NCI-H2227 (cell line): ENCODE measurements around the gene PIGM.

ENCODE experiments used
- DNase-seq: peaks from one replicate; lab custom pipeline; 2025; ENCODE audit not compliant: unreplicated experiment; lab: John Stamatoyannopoulos, UW

The PIGM gene

GRCh38 chr1:160022330-160023310 lies 9.2 kb downstream of the PIGM start:
- DNase-seq = peak; percentile 65

GRCh38 chr1:160021376-160022074 lies 10.3 kb downstream of the PIGM start:
- DNase-seq = no peak

- DNase-seq = no peak
Measured at GRCh38 chr1:160020196-160020595, 11.6 kb downstream of the PIGM start.

- DNase-seq = no peak
Measured at GRCh38 chr1:160018900-160019299, 12.9 kb downstream of the PIGM start.

GRCh38 chr1:160018347-160018746 lies 13.4 kb downstream of the PIGM start:
- no peak for DNase-seq

- no peak for DNase-seq
Measured at GRCh38 chr1:160017592-160017991, 14.2 kb downstream of the PIGM start.

GRCh38 chr1:160011781-160012180 lies 20.0 kb downstream of the PIGM start:
- no peak for DNase-seq

GRCh38 chr1:160009801-160010200 lies 22.0 kb downstream of the PIGM start:
- DNase-seq = no peak

GRCh38 chr1:160009081-160009480 lies 22.7 kb downstream of the PIGM start:
- DNase-seq = no peak

GRCh38 chr1:160007577-160008200 lies 24.1 kb downstream of the PIGM start:
- DNase-seq = peak; percentile 72

- peak; percentile 79 for DNase-seq
Measured at GRCh38 chr1:160006312-160006940, 25.4 kb downstream of the PIGM start.

- DNase-seq = no peak
Measured at GRCh38 chr1:160005070-160005469, 26.7 kb downstream of the PIGM start.

GRCh38 chr1:160004425-160004824 lies 27.4 kb downstream of the PIGM start:
- DNase-seq = no peak

- no peak for DNase-seq
Measured at GRCh38 chr1:160004001-160004400, 27.8 kb downstream of the PIGM start.

GRCh38 chr1:160001440-160001839 lies 30.4 kb downstream of the PIGM start:
- DNase-seq = no peak

GRCh38 chr1:159999204-159999603 lies 32.6 kb downstream of the PIGM start:
- DNase-seq = no peak

- DNase-seq = no peak
Measured at GRCh38 chr1:159996653-159997052, 35.1 kb downstream of the PIGM start.

- DNase-seq = no peak
Measured at GRCh38 chr1:159994896-159995295, 36.9 kb downstream of the PIGM start.

GRCh38 chr1:159993911-159994310 lies 37.9 kb downstream of the PIGM start:
- no peak for DNase-seq

GRCh38 chr1:159992161-159992560 lies 39.6 kb downstream of the PIGM start:
- DNase-seq = no peak

GRCh38 chr1:159991513-159991912 lies 40.3 kb downstream of the PIGM start:
- DNase-seq = no peak
